Measurements from ENCODE around the gene CDK7. TPM values are rescaled to one million over a fixed set of nuclear protein-coding genes. Genes with fewer than 3 reads are reported as not detected.

Gene CDK7
- total and polyA plus RNA-seq, 2 donors, result 32.1 to 47.1 TPM

- no peaks in the 10 kb centered on the region for H3K27me3 ChIP-seq (ENCODE audit: control insufficient read depth in 2 of 2, insufficient read depth in 1 of 2, low read length in 1 of 2)
- H3K36me3 ChIP-seq (ENCODE audit: control insufficient read depth in 2 of 2, insufficient read depth in 2 of 2, low read length in 1 of 2), result peaks cover 18 to 46% of the 10 kb centered on the region in 2 donors
- H3K27ac ChIP-seq (ENCODE audit: low read depth in 1 of 2, low read length in 1 of 2), result no peak overlapping the region
- 98% methylated on average over 7 of the region's 7 CpGs for WGBS
- H3K4me3 ChIP-seq (ENCODE audit: low read length in 2 of 2), result no peak overlapping the region
- no peaks in the 10 kb centered on the region for H3K4me1 ChIP-seq (ENCODE audit: control insufficient read depth in 2 of 2, insufficient read depth in 2 of 2, low read length in 2 of 2)
- no peaks in the 10 kb centered on the region for H3K9me3 ChIP-seq (ENCODE audit: control insufficient read depth in 2 of 2, insufficient read depth in 1 of 2, low read length in 1 of 2)
- DNase-seq (ENCODE audit: low read depth in 6 of 9, low spot score in 9 of 9), result no peak
Observed at GRCh38 chr5:69275563-69275962, 40.9 kb downstream of the CDK7 start.

DNA sequence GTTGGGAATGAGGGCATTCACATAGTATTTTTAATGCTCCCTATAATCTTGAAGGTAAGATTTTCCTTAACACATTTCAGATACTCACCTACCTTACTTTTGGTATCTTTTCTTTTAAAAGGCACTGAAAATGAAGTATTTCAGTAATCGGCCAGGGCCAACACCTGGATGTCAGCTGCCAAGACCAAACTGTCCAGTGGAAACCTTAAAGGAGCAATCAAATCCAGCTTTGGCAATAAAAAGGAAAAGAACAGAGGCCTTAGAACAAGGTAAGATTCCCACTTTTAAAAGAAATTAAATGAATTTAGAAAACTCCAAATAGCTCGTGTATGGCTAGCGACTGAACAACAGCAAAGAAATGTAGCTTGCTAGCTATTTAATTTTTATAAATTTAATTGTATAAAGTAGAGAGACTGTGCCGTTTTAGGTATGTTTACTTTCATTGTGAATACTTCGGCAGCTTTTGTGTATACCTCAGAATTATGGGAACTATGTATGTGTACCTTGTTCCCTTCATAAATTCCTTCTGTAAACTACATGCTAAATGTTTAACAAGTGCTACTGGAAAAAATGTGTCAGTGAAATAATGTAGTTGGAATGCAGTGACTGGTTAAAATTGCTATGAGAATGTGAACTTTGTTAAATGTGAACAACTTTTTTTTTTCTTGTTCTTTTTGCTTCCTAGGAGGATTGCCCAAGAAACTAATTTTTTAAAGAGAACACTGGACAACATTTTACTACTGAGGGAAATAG lies 41.9 kb downstream of the CDK7 start:
- Histone ChIP-seq H3K4me1 (ENCODE audit: control insufficient read depth in 2 of 2, insufficient read depth in 2 of 2, low read length in 2 of 2) (no peaks in the 10 kb centered on the region), H3K27me3 (ENCODE audit: control insufficient read depth in 2 of 2, insufficient read depth in 1 of 2, low read length in 1 of 2) (no peaks in the 10 kb centered on the region), H3K27ac (ENCODE audit: low read depth in 1 of 2, low read length in 1 of 2) (no peak overlapping the region), H3K9me3 (ENCODE audit: control insufficient read depth in 2 of 2, insufficient read depth in 1 of 2, low read length in 1 of 2) (no peaks in the 10 kb centered on the region), H3K36me3 (ENCODE audit: control insufficient read depth in 2 of 2, insufficient read depth in 2 of 2, low read length in 1 of 2) (peaks cover 18 to 50% of the 10 kb centered on the region in 2 donors), H3K4me3 (ENCODE audit: low read length in 2 of 2) (no peak overlapping the region)
- WGBS, result 79% methylated on average over 5 of the region's 5 CpGs
- no peak for DNase-seq (ENCODE audit: low read depth in 6 of 9, low spot score in 9 of 9)

DNA sequence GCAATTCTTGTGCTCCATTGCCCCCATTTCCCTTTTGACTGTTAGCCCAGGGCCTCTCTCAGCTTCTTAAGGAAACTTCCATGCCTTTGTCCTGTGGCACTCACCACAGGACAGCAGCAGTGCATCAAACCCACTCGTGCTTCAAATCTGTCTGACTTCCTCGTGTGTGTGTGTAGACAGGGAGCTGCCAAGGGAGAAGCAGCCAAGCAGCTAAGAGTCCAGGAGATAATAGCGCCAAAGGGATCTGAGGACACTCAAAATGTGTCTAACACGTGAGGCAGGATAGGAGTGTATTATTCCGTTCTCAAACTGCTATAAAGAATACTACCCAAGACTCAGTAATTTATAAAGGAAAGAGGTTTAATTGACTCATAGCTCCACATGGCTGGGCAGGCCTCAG lies 44.8 kb downstream of the CDK7 start:
- DNase-seq (ENCODE audit: low read depth in 6 of 9, low spot score in 9 of 9), result no peak
- Histone ChIP-seq H3K4me3 (ENCODE audit: low read length in 2 of 2) (no peak overlapping the region), H3K27ac (ENCODE audit: low read depth in 1 of 2, low read length in 1 of 2) (no peak overlapping the region), H3K36me3 (ENCODE audit: control insufficient read depth in 2 of 2, insufficient read depth in 2 of 2, low read length in 1 of 2) (peaks cover 18 to 51% of the 10 kb centered on the region in 2 donors), H3K27me3 (ENCODE audit: control insufficient read depth in 2 of 2, insufficient read depth in 1 of 2, low read length in 1 of 2) (no peaks in the 10 kb centered on the region), H3K4me1 (ENCODE audit: control insufficient read depth in 2 of 2, insufficient read depth in 2 of 2, low read length in 2 of 2) (no peaks in the 10 kb centered on the region), H3K9me3 (ENCODE audit: control insufficient read depth in 2 of 2, insufficient read depth in 1 of 2, low read length in 1 of 2) (no peaks in the 10 kb centered on the region)
- 97% methylated on average over 5 of the region's 5 CpGs for WGBS

DNA sequence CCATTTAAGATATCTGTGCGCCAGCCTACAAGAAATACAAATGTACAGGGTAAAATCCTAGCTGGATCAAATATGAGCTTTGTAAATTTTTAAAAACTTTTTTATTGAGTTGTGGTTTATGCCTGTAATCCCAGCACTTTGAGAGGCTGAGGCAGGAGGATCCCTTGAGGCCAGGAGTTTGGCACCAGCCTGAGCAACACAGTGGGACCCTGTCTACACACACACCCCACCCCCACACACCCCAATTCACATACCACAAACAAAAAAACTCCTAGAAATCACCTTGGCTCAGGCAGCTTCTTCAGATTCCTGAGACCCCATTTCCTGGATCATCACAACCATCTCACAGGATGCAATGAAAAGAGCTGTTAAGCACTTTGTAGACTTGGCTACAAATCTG lies 46.4 kb downstream of the CDK7 start:
- peaks cover 22 to 50% of the 10 kb centered on the region in 2 donors for H3K36me3 ChIP-seq (ENCODE audit: control insufficient read depth in 2 of 2, insufficient read depth in 2 of 2, low read length in 1 of 2)
- H3K9me3 ChIP-seq (ENCODE audit: control insufficient read depth in 2 of 2, insufficient read depth in 1 of 2, low read length in 1 of 2), result no peaks in the 10 kb centered on the region
- no peak overlapping the region for H3K4me3 ChIP-seq (ENCODE audit: low read length in 2 of 2)
- H3K27ac ChIP-seq (ENCODE audit: low read depth in 1 of 2, low read length in 1 of 2), result no peak overlapping the region
- 100% methylated on average over 1 of the region's 1 CpG for WGBS
- no peaks in the 10 kb centered on the region for H3K27me3 ChIP-seq (ENCODE audit: control insufficient read depth in 2 of 2, insufficient read depth in 1 of 2, low read length in 1 of 2)
- H3K4me1 ChIP-seq (ENCODE audit: control insufficient read depth in 2 of 2, insufficient read depth in 2 of 2, low read length in 2 of 2), result no peaks in the 10 kb centered on the region
- no peak for DNase-seq (ENCODE audit: low read depth in 6 of 9, low spot score in 9 of 9)

DNA sequence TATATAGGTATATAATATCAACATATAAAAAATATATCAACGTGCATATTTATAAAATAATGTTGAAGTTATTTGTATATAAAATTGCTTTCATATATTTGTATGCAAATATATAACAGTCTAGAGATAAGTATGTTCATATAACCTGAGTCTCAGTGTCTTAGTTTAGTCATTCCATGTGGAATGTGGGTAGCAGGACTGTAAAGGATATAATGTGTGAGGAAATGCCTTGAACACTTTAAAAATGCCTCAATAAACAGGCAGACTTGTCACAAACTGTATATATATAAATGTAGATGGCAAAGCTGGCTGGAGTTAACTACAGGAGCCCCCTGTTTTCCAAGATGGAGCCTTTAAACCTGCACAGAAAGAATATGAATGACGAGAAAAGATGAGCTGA lies 49.5 kb downstream of the CDK7 start:
- H3K9me3 ChIP-seq (ENCODE audit: control insufficient read depth in 2 of 2, insufficient read depth in 1 of 2, low read length in 1 of 2), result no peaks in the 10 kb centered on the region
- H3K4me3 ChIP-seq (ENCODE audit: low read length in 2 of 2), result no peak overlapping the region
- H3K4me1 ChIP-seq (ENCODE audit: control insufficient read depth in 2 of 2, insufficient read depth in 2 of 2, low read length in 2 of 2), result no peaks in the 10 kb centered on the region
- no peaks in the 10 kb centered on the region for H3K27me3 ChIP-seq (ENCODE audit: control insufficient read depth in 2 of 2, insufficient read depth in 1 of 2, low read length in 1 of 2)
- peaks cover 15 to 31% of the 10 kb centered on the region in 2 donors for H3K36me3 ChIP-seq (ENCODE audit: control insufficient read depth in 2 of 2, insufficient read depth in 2 of 2, low read length in 1 of 2)
- H3K27ac ChIP-seq (ENCODE audit: low read depth in 1 of 2, low read length in 1 of 2), result no peak overlapping the region
- no peak for DNase-seq (ENCODE audit: low read depth in 6 of 9, low spot score in 9 of 9)
- WGBS, result 97% methylated on average over 2 of the region's 2 CpGs

GRCh38 chr5:69285448-69286116 lies 50.9 kb downstream of the CDK7 start:
- Histone ChIP-seq H3K27ac (ENCODE audit: low read depth in 1 of 2, low read length in 1 of 2) (no peak overlapping the region), H3K9me3 (ENCODE audit: control insufficient read depth in 2 of 2, insufficient read depth in 1 of 2, low read length in 1 of 2) (no peaks in the 10 kb centered on the region), H3K36me3 (ENCODE audit: control insufficient read depth in 2 of 2, insufficient read depth in 2 of 2, low read length in 1 of 2) (peaks cover 7 to 19% of the 10 kb centered on the region in 2 donors), H3K4me3 (ENCODE audit: low read length in 2 of 2) (no peak overlapping the region), H3K4me1 (ENCODE audit: control insufficient read depth in 2 of 2, insufficient read depth in 2 of 2, low read length in 2 of 2) (no peaks in the 10 kb centered on the region), H3K27me3 (ENCODE audit: control insufficient read depth in 2 of 2, insufficient read depth in 1 of 2, low read length in 1 of 2) (no peaks in the 10 kb centered on the region)
- WGBS, result 68% methylated on average over 5 of the region's 5 CpGs
- DNase-seq (ENCODE audit: low read depth in 6 of 9, low spot score in 9 of 9), result no peak

DNA sequence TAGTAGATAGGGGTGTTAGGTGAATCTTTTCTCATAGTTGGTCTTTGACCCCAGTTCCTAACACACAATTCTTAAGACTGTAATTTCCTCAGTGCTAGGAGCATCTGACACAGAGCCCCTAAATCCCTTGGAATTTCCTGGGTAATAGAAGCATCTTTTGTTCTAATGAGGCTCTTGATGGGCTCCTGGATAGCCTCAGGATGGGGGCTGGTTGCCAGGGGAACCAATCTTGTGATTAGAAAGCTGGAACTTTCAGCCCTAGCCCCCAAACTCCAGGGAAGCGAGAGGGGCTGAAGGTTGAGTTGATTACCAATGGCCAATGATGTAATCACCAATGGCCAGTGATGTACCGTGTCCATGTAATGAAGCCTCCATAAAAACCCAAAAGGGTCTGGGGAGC lies 53.4 kb downstream of the CDK7 start:
- Histone ChIP-seq H3K4me3 (ENCODE audit: low read length in 2 of 2) (no peak overlapping the region), H3K4me1 (ENCODE audit: control insufficient read depth in 2 of 2, insufficient read depth in 2 of 2, low read length in 2 of 2) (no peaks in the 10 kb centered on the region), H3K27me3 (ENCODE audit: control insufficient read depth in 2 of 2, insufficient read depth in 1 of 2, low read length in 1 of 2) (no peaks in the 10 kb centered on the region), H3K9me3 (ENCODE audit: control insufficient read depth in 2 of 2, insufficient read depth in 1 of 2, low read length in 1 of 2) (no peaks in the 10 kb centered on the region), H3K27ac (ENCODE audit: low read depth in 1 of 2, low read length in 1 of 2) (no peak overlapping the region), H3K36me3 (ENCODE audit: control insufficient read depth in 2 of 2, insufficient read depth in 2 of 2, low read length in 1 of 2) (peaks cover 7 to 8% of the 10 kb centered on the region in 2 donors)
- no peak for DNase-seq (ENCODE audit: low read depth in 6 of 9, low spot score in 9 of 9)
- 79% methylated on average over 2 of the region's 2 CpGs for WGBS

- Histone ChIP-seq H3K36me3 (ENCODE audit: control insufficient read depth in 2 of 2, insufficient read depth in 2 of 2, low read length in 1 of 2) (peaks cover 7 to 8% of the 10 kb centered on the region in 2 donors), H3K27me3 (ENCODE audit: control insufficient read depth in 2 of 2, insufficient read depth in 1 of 2, low read length in 1 of 2) (no peaks in the 10 kb centered on the region), H3K4me1 (ENCODE audit: control insufficient read depth in 2 of 2, insufficient read depth in 2 of 2, low read length in 2 of 2) (no peaks in the 10 kb centered on the region), H3K4me3 (ENCODE audit: low read length in 2 of 2) (no peak overlapping the region), H3K9me3 (ENCODE audit: control insufficient read depth in 2 of 2, insufficient read depth in 1 of 2, low read length in 1 of 2) (no peaks in the 10 kb centered on the region), H3K27ac (ENCODE audit: low read depth in 1 of 2, low read length in 1 of 2) (no peak overlapping the region)
- DNase-seq (ENCODE audit: low read depth in 6 of 9, low spot score in 9 of 9), result no peak
- 96% methylated on average over 1 of the region's 1 CpG for WGBS
Observed at GRCh38 chr5:69288688-69289087, 54.0 kb downstream of the CDK7 start.

DNA sequence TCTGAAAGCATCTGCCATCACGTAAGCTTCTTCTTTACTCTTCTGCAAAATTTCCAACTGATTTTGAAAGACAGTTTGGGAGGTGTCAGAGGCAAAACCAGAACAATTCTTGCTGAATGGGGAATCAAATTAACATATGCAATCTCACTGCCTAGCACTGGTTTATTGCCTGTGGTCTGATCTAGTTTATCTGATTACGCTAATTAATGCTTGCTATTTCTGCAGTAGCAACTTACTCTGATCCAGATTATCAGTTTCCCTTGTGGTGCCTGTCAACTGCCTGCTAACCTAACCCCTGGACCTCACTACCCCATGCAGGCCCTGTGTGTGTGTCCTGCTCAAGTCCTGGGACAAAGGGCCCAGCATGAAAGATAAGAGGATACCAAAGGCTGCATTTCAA lies 57.6 kb downstream of the CDK7 start:
- peaks cover 3 to 7% of the 10 kb centered on the region in 2 donors for H3K36me3 ChIP-seq (ENCODE audit: control insufficient read depth in 2 of 2, insufficient read depth in 2 of 2, low read length in 1 of 2)
- no peak overlapping the region for H3K4me3 ChIP-seq (ENCODE audit: low read length in 2 of 2)
- WGBS, result 97% methylated on average over 2 of the region's 2 CpGs

More for the DNA sequence above, 57.6 kb downstream of the CDK7 start:
- H3K4me1 ChIP-seq (ENCODE audit: control insufficient read depth in 2 of 2, insufficient read depth in 2 of 2, low read length in 2 of 2), result no peaks in the 10 kb centered on the region
- no peaks in the 10 kb centered on the region for H3K27me3 ChIP-seq (ENCODE audit: control insufficient read depth in 2 of 2, insufficient read depth in 1 of 2, low read length in 1 of 2)
- no peaks in the 10 kb centered on the region for H3K9me3 ChIP-seq (ENCODE audit: control insufficient read depth in 2 of 2, insufficient read depth in 1 of 2, low read length in 1 of 2)
- no peak for DNase-seq (ENCODE audit: low read depth in 6 of 9, low spot score in 9 of 9)
- H3K27ac ChIP-seq (ENCODE audit: low read depth in 1 of 2, low read length in 1 of 2), result no peak overlapping the region

All from thymus (tissue), 11 donors.